Measurements from ENCODE around the gene ZMYND15. TPM values are rescaled to one million over a fixed set of nuclear protein-coding genes. Genes with fewer than 3 reads are reported as not detected.

The ZMYND15 gene
- total and polyA plus RNA-seq, 2 of the 13 experiments (the other 11 are each of a cell fraction or from before 2014, with no cell fraction given), result 0.24 to 2.7 TPM

DNA sequence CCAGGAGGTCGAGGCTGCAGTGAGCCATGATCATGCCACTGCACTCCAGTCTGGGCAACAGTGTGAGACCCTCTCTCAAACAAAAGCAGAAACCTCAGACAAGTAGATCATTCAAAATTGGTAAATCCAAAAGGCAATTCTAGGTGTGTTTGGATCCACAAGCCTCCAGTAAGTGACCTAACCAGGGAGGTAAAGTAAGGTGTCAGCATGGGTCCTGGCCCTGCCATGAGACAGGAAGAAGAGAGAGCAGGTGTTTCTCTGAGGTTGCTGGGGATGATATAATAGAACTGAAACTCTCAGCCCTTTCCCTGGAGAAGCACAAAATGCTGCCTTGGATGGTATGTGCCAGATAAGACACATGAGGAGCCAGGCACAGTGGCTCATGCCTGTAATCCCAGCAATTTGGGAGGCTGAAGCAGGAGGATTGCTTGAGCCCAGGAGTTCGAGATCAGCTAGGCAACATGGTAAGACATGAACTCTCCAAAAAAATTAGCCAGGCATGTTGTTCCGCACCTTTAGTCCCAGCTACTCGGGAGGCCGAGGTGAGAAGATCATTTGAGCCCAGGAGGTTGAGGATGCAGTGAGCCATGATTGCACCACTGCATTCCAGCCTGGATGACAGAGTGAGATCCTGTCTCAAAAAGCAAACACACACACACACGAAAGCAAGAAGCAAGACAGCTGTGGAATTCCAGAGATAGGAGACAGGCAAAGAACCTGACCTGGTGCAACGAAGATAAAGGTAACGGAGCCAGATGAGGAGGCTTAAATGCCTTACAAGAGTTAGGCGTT lies 38.5 kb downstream of the ZMYND15 start (continued):
- TF ChIP-seq, protein P1, sequence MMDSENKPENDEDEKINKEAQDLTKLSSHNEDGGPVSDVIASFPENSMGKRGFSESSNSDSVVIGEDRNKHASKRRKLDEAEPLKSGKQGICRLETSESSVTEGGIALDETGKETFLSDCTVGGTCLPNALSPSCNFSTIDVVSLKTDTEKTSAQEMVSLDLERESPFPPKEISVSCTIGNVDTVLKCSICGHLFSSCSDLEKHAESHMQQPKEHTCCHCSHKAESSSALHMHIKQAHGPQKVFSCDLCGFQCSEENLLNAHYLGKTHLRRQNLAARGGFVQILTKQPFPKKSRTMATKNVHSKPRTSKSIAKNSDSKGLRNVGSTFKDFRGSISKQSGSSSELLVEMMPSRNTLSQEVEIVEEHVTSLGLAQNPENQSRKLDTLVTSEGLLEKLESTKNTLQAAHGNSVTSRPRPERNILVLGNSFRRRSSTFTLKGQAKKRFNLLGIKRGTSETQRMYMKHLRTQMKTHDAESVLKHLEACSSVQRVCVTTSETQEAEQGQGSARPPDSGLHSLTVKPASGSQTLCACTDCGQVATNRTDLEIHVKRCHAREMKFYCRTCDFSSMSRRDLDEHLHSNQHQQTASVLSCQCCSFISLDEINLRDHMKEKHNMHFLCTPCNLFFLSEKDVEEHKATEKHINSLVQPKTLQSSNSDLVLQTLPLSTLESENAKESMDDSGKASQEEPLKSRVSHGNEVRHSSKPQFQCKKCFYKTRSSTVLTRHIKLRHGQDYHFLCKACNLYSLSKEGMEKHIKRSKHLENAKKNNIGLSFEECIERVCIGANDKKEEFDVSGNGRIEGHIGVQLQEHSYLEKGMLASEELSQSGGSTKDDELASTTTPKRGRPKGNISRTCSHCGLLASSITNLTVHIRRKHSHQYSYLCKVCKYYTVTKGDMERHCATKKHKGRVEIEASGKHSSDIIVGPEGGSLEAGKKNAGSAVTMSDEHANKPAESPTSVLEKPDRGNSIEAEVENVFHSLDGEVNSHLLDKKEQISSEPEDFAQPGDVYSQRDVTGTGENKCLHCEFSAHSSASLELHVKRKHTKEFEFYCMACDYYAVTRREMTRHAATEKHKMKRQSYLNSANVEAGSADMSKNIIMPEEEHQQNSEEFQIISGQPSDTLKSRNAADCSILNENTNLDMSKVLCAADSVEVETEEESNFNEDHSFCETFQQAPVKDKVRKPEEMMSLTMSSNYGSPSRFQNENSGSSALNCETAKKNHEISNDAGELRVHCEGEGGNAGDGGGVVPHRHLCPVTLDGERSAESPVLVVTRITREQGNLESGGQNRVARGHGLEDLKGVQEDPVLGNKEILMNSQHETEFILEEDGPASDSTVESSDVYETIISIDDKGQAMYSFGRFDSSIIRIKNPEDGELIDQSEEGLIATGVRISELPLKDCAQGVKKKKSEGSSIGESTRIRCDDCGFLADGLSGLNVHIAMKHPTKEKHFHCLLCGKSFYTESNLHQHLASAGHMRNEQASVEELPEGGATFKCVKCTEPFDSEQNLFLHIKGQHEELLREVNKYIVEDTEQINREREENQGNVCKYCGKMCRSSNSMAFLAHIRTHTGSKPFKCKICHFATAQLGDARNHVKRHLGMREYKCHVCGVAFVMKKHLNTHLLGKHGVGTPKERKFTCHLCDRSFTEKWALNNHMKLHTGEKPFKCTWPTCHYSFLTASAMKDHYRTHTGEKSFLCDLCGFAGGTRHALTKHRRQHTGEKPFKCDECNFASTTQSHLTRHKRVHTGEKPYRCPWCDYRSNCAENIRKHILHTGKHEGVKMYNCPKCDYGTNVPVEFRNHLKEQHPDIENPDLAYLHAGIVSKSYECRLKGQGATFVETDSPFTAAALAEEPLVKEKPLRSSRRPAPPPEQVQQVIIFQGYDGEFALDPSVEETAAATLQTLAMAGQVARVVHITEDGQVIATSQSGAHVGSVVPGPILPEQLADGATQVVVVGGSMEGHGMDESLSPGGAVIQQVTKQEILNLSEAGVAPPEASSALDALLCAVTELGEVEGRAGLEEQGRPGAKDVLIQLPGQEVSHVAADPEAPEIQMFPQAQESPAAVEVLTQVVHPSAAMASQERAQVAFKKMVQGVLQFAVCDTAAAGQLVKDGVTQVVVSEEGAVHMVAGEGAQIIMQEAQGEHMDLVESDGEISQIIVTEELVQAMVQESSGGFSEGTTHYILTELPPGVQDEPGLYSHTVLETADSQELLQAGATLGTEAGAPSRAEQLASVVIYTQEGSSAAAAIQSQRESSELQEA (CRISPR knock-in tag; IDR thresholded peaks at IDR 0.05; ENCODE audit: not compliant biosample characterization), result no peak
- peak; percentile 94 for TF ChIP-seq KDM1A (CRISPR knock-in tag; IDR thresholded peaks at IDR 0.05)
- peak; percentile 83 for TF ChIP-seq ZNF280D (CRISPR knock-in tag; IDR thresholded peaks at IDR 0.05)
- peak; percentile 30; the same call in 1 of the 2 replicates for TF ChIP-seq STAG1 (CRISPR knock-in tag; IDR thresholded peaks at IDR 0.05)
- peak; percentile 70 for TF ChIP-seq NR2F6 (IDR thresholded peaks at IDR 0.05)
- peak; percentile 88 for TF ChIP-seq NR2F6 (CRISPR knock-in tag; IDR thresholded peaks at IDR 0.05)
- TF ChIP-seq SOX5 (CRISPR knock-in tag; IDR thresholded peaks at IDR 0.05; ENCODE audit: borderline replicate concordance), result peak; percentile 76; the same call in 1 of the 2 replicates
- TF ChIP-seq, protein P2, sequence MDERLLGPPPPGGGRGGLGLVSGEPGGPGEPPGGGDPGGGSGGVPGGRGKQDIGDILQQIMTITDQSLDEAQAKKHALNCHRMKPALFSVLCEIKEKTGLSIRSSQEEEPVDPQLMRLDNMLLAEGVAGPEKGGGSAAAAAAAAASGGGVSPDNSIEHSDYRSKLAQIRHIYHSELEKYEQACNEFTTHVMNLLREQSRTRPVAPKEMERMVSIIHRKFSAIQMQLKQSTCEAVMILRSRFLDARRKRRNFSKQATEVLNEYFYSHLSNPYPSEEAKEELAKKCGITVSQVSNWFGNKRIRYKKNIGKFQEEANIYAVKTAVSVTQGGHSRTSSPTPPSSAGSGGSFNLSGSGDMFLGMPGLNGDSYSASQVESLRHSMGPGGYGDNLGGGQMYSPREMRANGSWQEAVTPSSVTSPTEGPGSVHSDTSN (CRISPR knock-in tag; IDR thresholded peaks at IDR 0.05), result no peak
- no peak for TF ChIP-seq XRCC5 (optimal IDR thresholded peaks at IDR 0.05; ENCODE audit: low read length)
- TF ChIP-seq, protein P3, sequence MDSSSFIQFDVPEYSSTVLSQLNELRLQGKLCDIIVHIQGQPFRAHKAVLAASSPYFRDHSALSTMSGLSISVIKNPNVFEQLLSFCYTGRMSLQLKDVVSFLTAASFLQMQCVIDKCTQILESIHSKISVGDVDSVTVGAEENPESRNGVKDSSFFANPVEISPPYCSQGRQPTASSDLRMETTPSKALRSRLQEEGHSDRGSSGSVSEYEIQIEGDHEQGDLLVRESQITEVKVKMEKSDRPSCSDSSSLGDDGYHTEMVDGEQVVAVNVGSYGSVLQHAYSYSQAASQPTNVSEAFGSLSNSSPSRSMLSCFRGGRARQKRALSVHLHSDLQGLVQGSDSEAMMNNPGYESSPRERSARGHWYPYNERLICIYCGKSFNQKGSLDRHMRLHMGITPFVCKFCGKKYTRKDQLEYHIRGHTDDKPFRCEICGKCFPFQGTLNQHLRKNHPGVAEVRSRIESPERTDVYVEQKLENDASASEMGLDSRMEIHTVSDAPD (CRISPR knock-in tag; IDR thresholded peaks at IDR 0.05), result peak; percentile 62; the same call in 1 of the 2 replicates
- TF ChIP-seq HOXA7 (CRISPR knock-in tag; IDR thresholded peaks at IDR 0.05), result no peak
